ENCODE data around the gene NRG2.

Gene NRG2

DNA sequence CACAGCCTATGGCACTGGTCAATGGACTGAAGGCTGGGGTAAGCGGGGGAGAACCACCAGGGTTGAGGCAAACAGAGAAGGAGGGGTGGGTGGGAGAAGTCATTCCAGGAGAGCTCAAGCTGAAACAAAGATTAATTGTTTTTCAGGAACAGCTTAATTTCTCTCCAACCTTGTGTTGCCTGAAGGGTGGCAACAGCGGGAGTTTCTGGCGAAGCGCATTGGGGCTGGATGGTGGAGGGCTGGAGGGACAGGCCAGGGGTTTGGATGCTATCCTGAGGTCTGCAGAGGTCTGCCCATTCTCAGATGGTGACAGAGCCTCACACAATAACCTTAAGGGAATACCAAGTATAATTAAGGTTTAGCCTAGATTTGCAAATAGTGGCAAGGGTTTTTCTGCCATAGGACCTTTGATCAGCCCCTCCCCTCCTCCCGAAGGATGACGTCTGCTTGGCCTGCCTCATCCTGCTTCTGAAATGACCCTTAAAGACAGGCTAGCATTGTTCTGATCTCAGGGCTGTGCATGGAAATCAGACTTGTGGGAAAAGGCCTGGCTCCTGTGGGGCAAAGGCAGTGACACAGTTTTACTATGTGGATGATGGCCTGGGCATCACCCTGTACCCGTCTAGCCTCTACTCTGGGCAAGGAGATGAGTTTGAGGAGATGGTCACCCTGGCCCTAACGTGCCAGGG is 214.7 kb downstream of the NRG2 start:
- no peak for DNase-seq

DNA sequence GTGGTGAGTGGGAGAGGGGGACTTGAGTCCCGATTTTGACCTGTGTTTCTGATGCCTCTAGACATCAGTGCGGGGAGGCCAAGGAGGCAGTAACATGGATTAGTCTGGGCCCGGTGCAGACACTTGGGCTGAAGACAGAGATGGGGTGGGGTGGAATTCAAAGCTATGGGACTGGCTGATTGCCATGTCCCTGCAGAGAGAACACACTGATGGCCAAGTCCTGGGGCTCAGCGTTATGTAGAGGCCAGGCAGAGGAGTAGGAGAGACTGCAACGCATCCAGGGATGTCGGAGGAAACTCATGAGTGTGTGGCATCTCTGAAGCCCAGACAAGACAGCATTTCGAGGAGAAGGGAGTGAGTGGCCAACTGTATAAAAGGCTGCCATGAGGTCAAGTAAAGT is 217.4 kb downstream of the NRG2 start:
- no peak for DNase-seq

DNA sequence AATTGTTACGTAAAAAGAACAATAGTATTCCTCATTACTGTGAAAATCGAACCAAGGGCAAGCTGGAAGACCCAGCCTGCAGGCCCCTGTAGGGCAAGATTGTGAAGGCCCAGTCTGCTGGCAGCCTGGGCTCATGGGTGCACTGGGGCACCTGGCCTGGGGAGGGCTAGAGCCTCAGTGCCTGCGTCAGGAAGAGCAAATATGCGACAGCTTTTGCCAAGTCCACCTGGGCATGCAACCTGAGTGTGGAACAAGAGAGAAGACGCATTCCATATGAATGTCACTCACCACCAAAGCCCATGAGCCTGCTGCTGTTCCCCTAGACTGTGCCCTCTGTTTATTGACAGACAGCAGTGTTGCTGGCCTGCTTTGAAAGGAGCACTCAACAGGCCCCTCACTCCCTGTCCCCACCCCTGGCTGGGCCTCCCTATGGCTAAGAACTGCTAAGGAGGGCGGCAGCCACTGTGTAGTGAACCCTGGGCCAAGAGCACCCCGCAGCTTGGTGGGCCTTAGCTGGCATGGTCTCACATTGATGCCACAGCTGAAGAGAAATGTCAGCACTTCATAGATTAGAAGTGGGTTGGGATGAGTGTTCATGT is 219.2 kb downstream of the NRG2 start:
- no peak for DNase-seq

GRCh38 chr5:139822553-139823425 is 220.3 kb downstream of the NRG2 start:
- DNase-seq, result no peak

DNA sequence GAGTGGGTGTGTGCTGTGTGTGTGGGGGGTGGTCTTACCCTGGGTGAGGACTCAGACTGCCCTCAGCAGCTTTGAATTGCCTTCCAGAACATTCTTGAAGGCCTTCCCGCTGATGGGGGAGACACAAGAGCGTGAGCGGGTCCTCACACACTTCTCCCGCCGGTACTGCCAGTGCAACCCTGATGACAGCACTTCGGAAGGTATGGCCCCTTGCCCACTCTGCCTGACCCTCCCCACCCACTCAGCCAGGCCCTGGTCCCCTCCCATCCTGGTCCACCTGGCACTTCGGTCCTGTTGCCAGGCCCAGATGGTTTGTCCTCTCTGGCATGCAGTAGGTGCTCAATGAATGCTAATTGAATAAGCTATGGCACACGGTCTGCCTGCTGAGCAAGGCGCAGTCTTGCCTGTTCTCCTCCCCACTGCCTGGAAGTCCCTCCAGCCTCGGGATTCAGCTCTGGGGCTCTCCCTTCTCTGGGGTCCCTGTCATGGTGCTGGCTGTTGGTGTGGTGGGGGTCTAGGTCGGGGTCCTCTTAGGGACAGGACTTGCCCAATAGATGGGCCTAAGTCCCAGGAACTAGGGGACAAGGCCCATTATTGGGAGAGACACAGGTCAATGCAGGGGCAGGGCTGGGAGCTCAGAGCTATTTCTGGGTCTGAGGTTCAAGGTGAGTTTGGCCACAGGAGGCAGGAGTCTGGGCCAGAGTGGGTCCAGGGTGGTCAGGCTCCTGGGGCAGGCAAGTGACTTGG is 221.1 kb downstream of the NRG2 start:
- DNase-seq, result no peak

DNA sequence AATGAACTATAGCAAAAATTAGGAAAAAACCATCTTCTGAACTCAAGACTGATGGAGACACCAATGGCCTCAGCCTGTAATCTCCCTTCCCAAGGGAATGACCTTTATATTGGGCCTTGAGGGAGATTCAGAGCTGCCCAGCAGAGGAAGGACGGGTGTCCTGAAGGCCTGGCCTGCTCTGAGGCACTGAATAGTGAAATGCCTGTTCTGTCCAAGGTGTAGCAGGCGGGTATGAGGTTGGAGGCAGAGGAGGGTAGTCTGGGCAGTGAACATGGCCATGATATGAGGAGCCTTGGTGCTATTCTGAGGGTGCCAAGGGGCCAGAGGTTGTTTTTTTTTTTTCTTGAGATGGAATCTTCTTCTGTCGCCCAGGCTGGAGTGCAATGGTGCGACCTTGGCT is 222.5 kb downstream of the NRG2 start:
- no peak for DNase-seq

GRCh38 chr5:139820130-139820529 is 223.0 kb downstream of the NRG2 start:
- no peak for DNase-seq

- DNase-seq, result no peak
Observed at GRCh38 chr5:139817970-139818369, 225.1 kb downstream of the NRG2 start.

GRCh38 chr5:139817362-139817761 is 225.7 kb downstream of the NRG2 start:
- DNase-seq, result no peak

DNA sequence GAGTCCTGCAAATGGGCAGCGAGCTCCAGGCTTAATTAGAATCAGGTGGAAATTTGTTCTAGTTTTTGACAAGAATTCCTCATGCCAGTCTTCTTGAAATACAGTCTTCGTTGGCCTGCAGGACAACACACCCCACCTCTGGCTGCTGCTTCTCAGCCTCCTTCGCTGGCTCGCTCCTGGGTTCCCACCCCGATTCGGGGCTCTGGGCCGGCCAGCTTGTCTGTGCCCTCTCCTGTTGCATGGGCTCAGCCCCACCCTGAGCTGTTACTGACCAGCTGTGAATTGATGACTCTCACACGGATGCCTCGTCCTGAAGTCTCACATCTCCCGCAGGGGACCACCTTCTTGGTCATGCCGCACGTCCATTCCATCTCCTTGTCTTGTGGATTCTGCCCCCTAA is 226.5 kb downstream of the NRG2 start:
- no peak for DNase-seq

- no peak for DNase-seq
Observed at GRCh38 chr5:139814704-139815280, 228.3 kb downstream of the NRG2 start.

DNA sequence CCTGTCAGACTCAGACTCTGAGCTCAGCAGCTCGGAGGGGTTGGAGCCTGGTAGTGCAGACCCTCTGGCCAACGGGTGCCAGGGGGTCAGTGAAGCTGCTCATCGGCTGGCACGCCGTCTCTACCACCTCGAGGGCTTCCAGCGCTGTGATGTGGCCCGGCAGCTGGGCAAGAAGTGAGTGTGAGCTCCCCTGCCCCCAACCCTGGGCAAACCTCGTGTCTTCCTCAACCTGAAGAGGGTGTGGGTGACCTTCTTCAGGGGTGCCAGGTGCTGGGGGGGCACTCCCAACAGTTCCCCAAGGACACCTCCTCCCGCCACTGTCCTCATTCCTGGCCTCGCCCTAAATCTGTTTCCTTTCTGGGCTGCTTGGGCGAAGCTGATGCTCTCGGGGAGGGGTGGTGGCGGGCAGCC is 228.9 kb downstream of the NRG2 start:
- no peak for DNase-seq

- DNase-seq, result no peak
Observed at GRCh38 chr5:139812836-139813805, 230.0 kb downstream of the NRG2 start.

DNA sequence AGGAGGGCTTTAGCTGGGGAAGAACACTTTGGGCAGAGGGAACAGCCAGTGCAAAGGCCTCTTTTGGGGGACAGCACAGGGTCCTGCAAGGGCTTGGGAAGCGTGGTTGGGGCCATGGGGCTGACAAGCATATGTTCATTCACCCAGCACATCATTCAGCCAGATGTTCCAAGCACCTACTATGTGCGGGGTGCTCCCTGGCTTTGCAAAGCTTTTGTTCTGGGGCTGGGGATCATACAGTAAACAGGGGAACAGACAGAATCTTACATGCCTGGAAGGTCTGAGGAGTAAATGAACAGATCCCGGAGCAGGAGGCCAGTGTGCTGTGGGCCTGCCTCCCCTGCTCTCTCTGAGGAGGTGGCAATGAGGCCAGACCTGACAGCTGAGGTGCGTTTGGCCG is 230.8 kb downstream of the NRG2 start:
- DNase-seq, result no peak

- DNase-seq, result no peak
Observed at GRCh38 chr5:139811274-139811607, 231.9 kb downstream of the NRG2 start.

DNA sequence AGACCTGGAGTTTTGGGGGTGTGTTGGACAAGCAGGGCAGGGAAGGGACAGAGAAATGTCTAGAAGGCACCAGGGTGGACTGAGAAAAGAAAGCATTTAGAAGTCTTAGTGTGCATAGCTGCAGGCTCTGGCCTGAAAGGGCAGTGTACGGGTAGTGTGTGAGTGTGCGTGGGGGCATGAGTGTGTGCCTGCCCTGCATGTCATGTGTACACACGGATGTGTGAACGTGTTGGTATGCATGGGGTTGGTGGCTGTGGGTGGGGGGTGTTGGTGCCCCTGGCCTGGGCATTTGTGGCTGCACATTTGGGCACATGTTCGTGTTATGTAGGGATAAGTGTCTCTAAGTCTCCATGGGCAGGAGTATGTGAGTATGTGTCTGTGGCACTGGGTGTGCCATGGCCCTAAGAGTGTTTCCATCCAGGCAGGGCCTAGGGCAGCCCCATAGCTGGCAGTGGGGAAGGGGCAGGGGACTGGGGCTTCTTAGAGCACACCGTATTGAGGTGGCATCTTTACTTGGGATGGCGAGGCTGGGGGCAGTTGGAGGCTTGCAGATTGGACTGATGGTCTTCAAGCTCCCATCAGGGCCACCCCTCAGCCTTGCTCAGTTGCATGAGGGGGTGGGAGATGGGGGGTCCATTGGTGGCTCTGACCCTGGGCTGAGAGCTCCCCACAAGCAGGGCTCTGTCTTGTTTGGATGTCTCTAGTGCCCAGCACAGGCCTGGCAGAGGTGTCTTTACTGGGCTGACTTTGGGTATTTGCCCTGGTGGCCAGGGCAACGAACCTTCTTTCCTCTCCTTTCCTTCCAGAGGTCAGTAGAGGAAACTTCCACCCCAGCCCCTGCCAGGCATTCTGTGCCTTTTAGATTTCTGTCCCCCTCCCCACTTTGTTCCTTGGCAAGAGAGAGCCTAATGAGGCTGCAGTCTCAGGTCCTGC is 232.5 kb downstream of the NRG2 start:
- DNase-seq, result no peak

DNA sequence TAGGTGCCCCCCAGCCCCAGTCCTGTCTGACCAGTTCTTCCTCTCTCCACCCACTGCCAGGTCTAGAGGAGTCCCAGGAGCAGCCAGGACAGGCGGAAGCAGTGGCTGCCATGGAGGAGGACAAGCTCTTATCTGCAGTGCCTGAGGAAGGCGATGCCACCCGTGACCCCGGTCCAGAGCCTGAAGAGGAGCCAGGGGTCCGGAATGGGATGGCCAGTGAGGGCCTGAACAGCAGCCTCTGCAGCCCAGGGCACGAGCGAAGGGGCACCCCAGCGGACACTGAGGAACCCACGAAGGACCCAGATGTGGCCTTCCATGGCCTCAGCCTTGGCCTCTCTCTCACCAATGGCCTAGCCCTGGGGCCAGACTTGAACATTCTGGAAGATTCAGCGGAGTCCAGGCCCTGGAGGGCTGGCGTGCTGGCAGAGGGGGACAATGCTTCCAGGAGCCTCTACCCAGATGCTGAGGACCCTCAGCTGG is 233.7 kb downstream of the NRG2 start:
- no peak for DNase-seq

- DNase-seq, result no peak
Observed at GRCh38 chr5:139808481-139809330, 234.4 kb downstream of the NRG2 start.

- DNase-seq, result no peak
Observed at GRCh38 chr5:139807647-139808030, 235.5 kb downstream of the NRG2 start.

Data from cortex of kidney (tissue), 1 donor.